ENCODE results near the gene SOD1.
"Not testable (repeated sequence)": the region's sequence is repeated elsewhere in the genome, so short reads cannot be mapped to it uniquely, and the experiment has no call there.

SOD1 gene

GRCh38 chr21:31656199-31657095, 3.0 kb upstream of the SOD1 start:
- no peak for DNase-seq (ENCODE audit: low read depth)

GRCh38 chr21:31658053-31658452, 1.4 kb upstream of the SOD1 start:
- DNase-seq (ENCODE audit: low read depth): no peak

GRCh38 chr21:31659286-31659535, 282 bp upstream of the SOD1 start:
- no peak for DNase-seq (ENCODE audit: low read depth)

GRCh38 chr21:31660259-31660565, 719 bp downstream of the SOD1 start:
- DNase-seq (ENCODE audit: low read depth): no peak

- no peak for DNase-seq (ENCODE audit: low read depth)
Observed at GRCh38 chr21:31660591-31660990, 1.1 kb downstream of the SOD1 start.

GRCh38 chr21:31663584-31664249, 4.2 kb downstream of the SOD1 start:
- no peak for DNase-seq (ENCODE audit: low read depth)

GRCh38 chr21:31665397-31665796, 5.9 kb downstream of the SOD1 start:
- DNase-seq (ENCODE audit: low read depth): no peak

- DNase-seq (ENCODE audit: low read depth): not testable (repeated sequence)
Observed at GRCh38 chr21:31665869-31666268, 6.4 kb downstream of the SOD1 start.

GRCh38 chr21:31666445-31667010, 7.0 kb downstream of the SOD1 start:
- no peak for DNase-seq (ENCODE audit: low read depth)

GRCh38 chr21:31667132-31667531, 7.6 kb downstream of the SOD1 start:
- DNase-seq (ENCODE audit: low read depth): no peak

- DNase-seq (ENCODE audit: low read depth): no peak
Observed at GRCh38 chr21:31667639-31668038, 8.1 kb downstream of the SOD1 start.

- DNase-seq (ENCODE audit: low read depth): no peak
Observed at GRCh38 chr21:31668651-31669491, 9.4 kb downstream of the SOD1 start.

- no peak for DNase-seq (ENCODE audit: low read depth)
Observed at GRCh38 chr21:31670070-31670469, 10.6 kb downstream of the SOD1 start.

- DNase-seq (ENCODE audit: low read depth): no peak
Observed at GRCh38 chr21:31671146-31671716, 11.7 kb downstream of the SOD1 start.

- no peak for DNase-seq (ENCODE audit: low read depth)
Observed at GRCh38 chr21:31671931-31672330, 12.4 kb downstream of the SOD1 start.

- no peak for DNase-seq (ENCODE audit: low read depth)
Observed at GRCh38 chr21:31673321-31673912, 13.9 kb downstream of the SOD1 start.

- no peak for DNase-seq (ENCODE audit: low read depth)
Observed at GRCh38 chr21:31675318-31675717, 15.8 kb downstream of the SOD1 start.

- no peak for DNase-seq (ENCODE audit: low read depth)
Observed at GRCh38 chr21:31675960-31676359, 16.5 kb downstream of the SOD1 start.

- DNase-seq (ENCODE audit: low read depth): no peak
Observed at GRCh38 chr21:31677047-31677446, 17.6 kb downstream of the SOD1 start.

- no peak for DNase-seq (ENCODE audit: low read depth)
Observed at GRCh38 chr21:31678478-31678877, 19.0 kb downstream of the SOD1 start.

GRCh38 chr21:31682620-31683019, 23.1 kb downstream of the SOD1 start:
- DNase-seq (ENCODE audit: low read depth): no peak

- DNase-seq (ENCODE audit: low read depth): no peak
Observed at GRCh38 chr21:31683029-31683428, 23.5 kb downstream of the SOD1 start.

Measured in activated gamma-delta T cell treated with anti-CD3 and anti-CD28 coated beads, Interleukin-2, amount 50 U/mL, for 16 hours (primary cell).